Mesenchymal stem cell (in vitro differentiated cells and primary cell): ENCODE results near the gene TDP2.
A peak's percentile ranks its signal among the peaks of the same experiment; 100 is the strongest.

ENCODE experiments used
- DNase-seq: peaks from one replicate; pipeline ENCODE4 v3.0.0-alpha.2; 2013
- H2AFZ ChIP-seq: one replicate; pipeline ENCODE4 v1.6.1; 2013; ENCODE audit warnings: low read depth, mild to moderate bottlenecking, control low read depth, inconsistent platforms, low read length, moderate library complexity
- H2AK5ac ChIP-seq: 2 replicates; pipeline ENCODE4 v1.6.1; 2013; ENCODE audit warnings: low read length, moderate library complexity, mild to moderate bottlenecking, inconsistent platforms; ENCODE audit not compliant: severe bottlenecking
- H2BK120ac ChIP-seq: one replicate; pipeline ENCODE4 v1.6.1; 2013; ENCODE audit warnings: low read depth, mild to moderate bottlenecking, inconsistent platforms, low read length, moderate library complexity
- H2BK12ac ChIP-seq, 2 experiments: one replicate each; pipeline ENCODE4 v1.6.1; 2013; ENCODE audit warnings: inconsistent platforms in 2 of 2, low read length in 2 of 2, mild to moderate bottlenecking in 2 of 2, moderate library complexity in 2 of 2, control low read depth in 1 of 2
- H2BK15ac ChIP-seq: one replicate; pipeline ENCODE4 v1.6.1; 2013; ENCODE audit warnings: mild to moderate bottlenecking, low read depth, inconsistent platforms; ENCODE audit not compliant: poor library complexity, severe bottlenecking
- H2BK5ac ChIP-seq: 2 replicates; pipeline ENCODE4 v1.6.1; 2013; ENCODE audit warnings: low read depth, mild to moderate bottlenecking, low read length, control low read depth, inconsistent platforms; ENCODE audit not compliant: poor library complexity, severe bottlenecking
- H3K14ac ChIP-seq, 2 experiments: one replicate each; pipeline ENCODE4 v1.6.1; 2013; ENCODE audit warnings: inconsistent platforms in 2 of 2, low read length in 2 of 2, control low read depth in 1 of 2, mild to moderate bottlenecking in 1 of 2, moderate library complexity in 1 of 2
- H3K18ac ChIP-seq, 2 experiments: one replicate each; pipeline ENCODE4 v1.6.1; 2013; ENCODE audit warnings: inconsistent platforms in 2 of 2, low read length in 2 of 2, control low read depth in 1 of 2, low read depth in 1 of 2, mild to moderate bottlenecking in 1 of 2
- H3K23ac ChIP-seq, 2 experiments: one replicate each; pipeline ENCODE4 v1.6.1; 2013; ENCODE audit warnings: inconsistent platforms in 2 of 2, low read length in 2 of 2, mild to moderate bottlenecking in 2 of 2, moderate library complexity in 2 of 2, control low read depth in 1 of 2
- H3K27ac ChIP-seq: 2 replicates; pipeline ENCODE4 v1.5.1; 2013; ENCODE audit warnings: mild to moderate bottlenecking, moderate library complexity, low read length, control low read depth, inconsistent platforms; ENCODE audit not compliant: poor library complexity, severe bottlenecking
- H3K27me3 ChIP-seq, 2 experiments: 2 replicates each; pipeline versions ENCODE4 v1.6.1 to v1.7.0; 2013; ENCODE audit warnings: low read length in 2 of 2, mild to moderate bottlenecking in 2 of 2, moderate library complexity in 2 of 2, control low read depth in 1 of 2, inconsistent platforms in 1 of 2; ENCODE audit not compliant: control insufficient read depth in 1 of 2, insufficient read depth in 1 of 2
- H3K36me3 ChIP-seq, 2 experiments: 2 replicates each; pipeline versions ENCODE4 v1.6.1 to v1.7.0; 2013; ENCODE audit warnings: low read length in 2 of 2, control low read depth in 1 of 2, inconsistent platforms in 1 of 2, low read depth in 1 of 2, mild to moderate bottlenecking in 1 of 2; ENCODE audit not compliant: insufficient read depth in 2 of 2, control insufficient read depth in 1 of 2
- H3K4ac ChIP-seq, 2 experiments: one replicate each; pipeline ENCODE4 v1.6.1; 2013; ENCODE audit warnings: inconsistent platforms in 2 of 2, low read length in 2 of 2, mild to moderate bottlenecking in 2 of 2, moderate library complexity in 2 of 2, control low read depth in 1 of 2, low read depth in 1 of 2
- H3K4me1 ChIP-seq: 2 replicates; pipeline ENCODE4 v1.6.1; 2013; ENCODE audit warnings: low read depth, low read length, control low read depth; ENCODE audit not compliant: control insufficient read depth, insufficient read depth
- H3K4me2 ChIP-seq: 2 replicates; pipeline ENCODE4 v1.6.1; 2013; ENCODE audit warnings: low read length, mild to moderate bottlenecking, inconsistent platforms; ENCODE audit not compliant: poor library complexity, severe bottlenecking
- H3K4me3 ChIP-seq, 2 experiments: 2 replicates each; pipeline versions ENCODE4 v1.5.1 to v1.7.0; 2013; ENCODE audit warnings: low read length in 2 of 2, mild to moderate bottlenecking in 2 of 2, control low read depth in 1 of 2, low read depth in 1 of 2; ENCODE audit not compliant: insufficient read depth in 1 of 2
- H3K79me1 ChIP-seq: replicated peaks from 2 replicates; pipeline ENCODE4 v1.6.1; 2013; ENCODE audit warnings: mild to moderate bottlenecking, control low read depth, low read length, inconsistent platforms; ENCODE audit not compliant: poor library complexity, severe bottlenecking
- H3K9ac ChIP-seq: 2 replicates; pipeline ENCODE4 v1.7.0; 2013; ENCODE audit warnings: mild to moderate bottlenecking, low read length, moderate library complexity
- H3K9me3 ChIP-seq: 2 replicates; pipeline ENCODE4 v1.7.0; 2013; ENCODE audit warnings: mild to moderate bottlenecking, low read length; ENCODE audit not compliant: control insufficient read depth
- H4K8ac ChIP-seq: one replicate; pipeline ENCODE4 v1.6.1; 2013; ENCODE audit warnings: inconsistent platforms, mild to moderate bottlenecking, low read length, moderate library complexity
- H4K91ac ChIP-seq: one replicate; pipeline ENCODE4 v1.6.1; 2013; ENCODE audit warnings: mild to moderate bottlenecking, low read length, inconsistent platforms
- WGBS: methylation state at CpG from one replicate; pipeline ENCODE4 v1.1.7; 2013; ENCODE audit warnings: mixed read lengths; 5-methylcytosine and 5-hydroxymethylcytosine counted together

Gene TDP2

DNA sequence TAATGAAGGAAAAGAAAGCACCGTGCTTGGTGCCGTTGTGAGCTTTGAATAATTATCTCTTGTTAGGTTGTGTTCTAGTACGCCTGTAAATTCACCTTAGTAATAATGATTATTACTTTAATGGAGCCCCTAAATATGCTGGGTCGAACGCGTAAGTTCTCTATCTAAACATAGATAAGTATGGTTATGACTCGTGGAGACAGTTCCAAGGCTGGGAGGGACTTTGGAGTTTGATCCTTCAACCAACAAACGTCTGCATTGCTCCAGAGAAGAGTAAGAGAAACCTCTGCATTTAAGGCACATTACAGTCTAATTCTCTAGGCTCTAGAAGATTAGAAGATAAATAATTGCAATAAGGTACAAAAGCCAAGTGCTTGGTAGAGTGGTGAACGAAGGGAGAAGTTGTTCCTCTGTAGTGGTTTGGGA lies 692 bp upstream of the TDP2 start:
- WGBS = 41% methylated on average over 2 of the region's 9 CpGs
- Histone ChIP-seq H3K4me3 (peak overlapping the region; percentile 93 to 98), H3K36me3 (peaks cover 5 to 29% of the 10 kb centered on the region in 2 experiments), H4K91ac (no peak overlapping the region), H3K27ac (peak overlapping the region; percentile 90), H3K4me1 (peaks cover 5% of the 10 kb centered on the region), H2BK120ac (no peak overlapping the region), H3K9me3 (peaks cover 7% of the 10 kb centered on the region), H3K27me3 (no peaks in the 10 kb centered on the region), H3K14ac (no peak overlapping the region), H3K18ac (peak overlapping the region; percentile 23 to 96), H2AFZ (peak overlapping the region; percentile 72), H3K79me1 (peaks cover 20% of the 10 kb centered on the region), H3K4me2 (peak overlapping the region; percentile 45), H3K9ac (peak overlapping the region; percentile 96), H2BK5ac (peak overlapping the region; percentile 71), H4K8ac (no peak overlapping the region), H2AK5ac (no peak overlapping the region), H3K4ac (peak overlapping the region in 1 of 2 experiments; percentile 88), H3K23ac (no peak overlapping the region), H2BK12ac (no peak overlapping the region), H2BK15ac (no peak overlapping the region)
- DNase-seq = no peak

DNA sequence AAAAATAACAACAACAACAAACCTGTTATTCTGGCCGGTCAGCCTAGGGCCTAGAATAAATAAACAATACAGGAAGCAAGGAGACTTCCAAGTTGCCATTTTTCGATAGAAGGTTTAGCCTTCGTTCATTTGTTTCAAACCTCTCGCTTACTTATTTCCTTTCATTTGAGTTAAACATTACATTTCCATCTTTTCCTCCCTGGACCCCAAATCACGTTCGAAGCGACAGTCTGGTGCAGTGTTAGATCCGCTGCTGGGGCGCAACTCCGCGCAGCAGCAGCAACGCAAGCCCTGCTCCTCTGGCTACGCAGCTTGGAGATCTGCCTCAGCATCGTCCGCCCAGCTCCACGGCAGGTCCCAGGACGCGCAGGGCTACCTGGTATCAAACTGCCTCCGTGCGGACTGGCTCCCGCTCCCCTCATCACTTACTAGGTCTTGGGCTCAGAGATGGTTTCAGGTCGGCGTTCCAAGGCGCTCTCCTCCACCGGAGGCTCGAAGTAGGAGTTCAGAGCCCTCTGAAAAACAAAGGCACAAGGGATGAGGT lies 530 bp downstream of the TDP2 start:
- Histone ChIP-seq H4K8ac (peak overlapping the region; percentile 98), H2BK15ac (peak overlapping the region; percentile 41), H3K14ac (peak overlapping the region in 1 of 2 experiments; percentile 96), H2BK5ac (no peak overlapping the region), H3K27ac (peak overlapping the region; percentile 91), H3K9ac (peak overlapping the region; percentile 96), H3K79me1 (peaks cover 22% of the 10 kb centered on the region), H2AK5ac (no peak overlapping the region), H3K4me3 (peak overlapping the region; percentile 93 to 98), H3K4ac (peak overlapping the region; percentile 75 to 94), H4K91ac (peak overlapping the region; percentile 30), H3K4me2 (peak overlapping the region; percentile 86), H3K27me3 (no peaks in the 10 kb centered on the region), H3K18ac (peak overlapping the region; percentile 93 to 96), H3K9me3 (peaks cover 7% of the 10 kb centered on the region), H3K36me3 (peaks cover 6 to 39% of the 10 kb centered on the region in 2 experiments), H2BK12ac (peak overlapping the region in 1 of 2 experiments; percentile 70), H3K4me1 (peaks cover 7% of the 10 kb centered on the region), H2AFZ (peak overlapping the region; percentile 97), H2BK120ac (no peak overlapping the region), H3K23ac (peak overlapping the region in 1 of 2 experiments; percentile 92)
- peak; percentile 54 for DNase-seq
- under 1% methylated on average over 26 of the region's 26 CpGs for WGBS

DNA sequence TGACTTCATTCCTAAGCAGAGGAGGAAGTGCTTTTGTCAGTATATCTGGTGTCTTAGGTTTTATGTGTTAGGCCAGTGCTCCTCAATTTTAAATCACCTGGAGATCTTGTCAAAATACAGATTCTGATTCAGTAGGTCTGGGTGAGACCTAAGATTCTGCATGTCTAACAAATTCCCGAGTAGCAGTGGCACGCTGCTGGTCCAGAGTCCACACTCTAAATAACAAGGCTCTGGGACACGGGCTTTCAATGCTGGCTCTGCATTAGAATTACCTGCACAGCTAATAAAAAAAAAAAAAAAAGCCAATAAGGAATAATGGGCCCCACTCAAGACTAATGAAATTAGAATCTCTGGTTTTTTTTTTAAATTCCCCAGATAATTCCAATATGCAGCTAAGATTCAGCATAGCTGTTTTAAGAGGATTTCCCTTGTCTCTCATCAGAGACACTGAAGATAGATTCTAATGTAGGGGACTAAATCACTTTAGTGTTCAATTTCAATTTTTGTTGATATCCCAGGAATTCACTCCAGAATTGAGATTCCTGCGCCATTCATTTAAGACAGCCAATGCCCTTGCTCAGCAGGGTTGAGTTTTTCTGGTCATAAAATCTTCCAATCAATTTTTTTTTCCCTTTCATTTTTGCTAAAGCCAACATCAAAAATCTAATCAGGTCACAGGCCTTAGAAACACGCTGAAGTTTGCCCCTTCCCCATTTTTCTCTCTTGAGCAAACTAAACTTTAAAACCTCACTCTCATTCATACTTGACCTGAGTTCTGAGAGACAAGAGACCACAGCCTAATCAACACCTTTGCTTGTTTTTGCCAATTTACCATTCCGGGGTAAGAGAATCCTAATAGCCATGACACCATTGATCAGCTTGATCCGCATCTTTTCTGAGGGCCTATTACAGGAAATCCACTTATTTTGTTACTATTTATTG lies 2.4 kb downstream of the TDP2 start:
- DNase-seq = no peak
- Histone ChIP-seq H3K18ac (no peak overlapping the region), H3K9me3 (no peaks in the 10 kb centered on the region), H3K79me1 (peaks cover 25% of the 10 kb centered on the region), H3K23ac (no peak overlapping the region), H2AK5ac (no peak overlapping the region), H3K36me3 (peaks cover 6 to 47% of the 10 kb centered on the region in 2 experiments), H3K9ac (peak overlapping the region; percentile 96), H3K27me3 (no peaks in the 10 kb centered on the region), H3K27ac (no peak overlapping the region), H3K4me3 (peak overlapping the region in 1 of 2 experiments; percentile 98), H3K14ac (no peak overlapping the region), H3K4me1 (peaks cover 7% of the 10 kb centered on the region), H2BK120ac (no peak overlapping the region), H3K4me2 (no peak overlapping the region), H4K91ac (no peak overlapping the region), H3K4ac (no peak overlapping the region), H2BK12ac (no peak overlapping the region), H2BK5ac (no peak overlapping the region), H2BK15ac (no peak overlapping the region), H4K8ac (no peak overlapping the region), H2AFZ (no peak overlapping the region)
- WGBS = 97% methylated on average over 6 of the region's 7 CpGs

DNA sequence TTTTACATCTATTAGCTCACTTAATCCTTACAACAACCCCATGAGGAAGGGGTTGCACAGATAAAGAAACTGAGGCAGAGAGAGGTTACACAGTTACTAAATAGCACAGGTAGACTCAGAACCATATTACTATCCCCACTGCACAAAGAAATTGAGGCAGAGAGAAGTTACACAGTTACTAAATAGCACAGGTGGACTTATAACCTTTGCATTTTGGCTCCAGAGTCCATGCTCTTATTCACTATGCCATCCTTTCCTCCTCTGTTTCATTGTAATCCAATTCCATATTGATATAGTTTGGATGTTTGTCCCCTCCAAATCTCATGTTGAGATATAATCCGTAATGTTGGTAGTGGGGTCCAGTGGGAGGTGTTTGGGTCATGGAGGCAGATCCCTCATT lies 3.5 kb downstream of the TDP2 start:
- peaks cover 6 to 52% of the 10 kb centered on the region in 2 experiments for H3K36me3 ChIP-seq
- no peak overlapping the region for H4K91ac ChIP-seq
- no peak overlapping the region for H2BK120ac ChIP-seq
- peaks cover 7% of the 10 kb centered on the region for H3K4me1 ChIP-seq
- no peak overlapping the region for H3K4me3 ChIP-seq
- peaks cover 30% of the 10 kb centered on the region for H3K79me1 ChIP-seq
- H2BK5ac ChIP-seq = no peak overlapping the region
- no peaks in the 10 kb centered on the region for H3K9me3 ChIP-seq
- no peak overlapping the region for H4K8ac ChIP-seq
- H2BK15ac ChIP-seq = no peak overlapping the region
- no peak overlapping the region for H3K27ac ChIP-seq
- no peak overlapping the region for H3K14ac ChIP-seq
- H2BK12ac ChIP-seq = no peak overlapping the region
- H3K18ac ChIP-seq = no peak overlapping the region
- H2AFZ ChIP-seq = no peak overlapping the region
- no peaks in the 10 kb centered on the region for H3K27me3 ChIP-seq
- 100% methylated on average over 1 of the region's 1 CpG for WGBS
- no peak overlapping the region for H2AK5ac ChIP-seq
- DNase-seq = no peak
- H3K4ac ChIP-seq = no peak overlapping the region
- no peak overlapping the region for H3K9ac ChIP-seq
- no peak overlapping the region for H3K23ac ChIP-seq
- H3K4me2 ChIP-seq = no peak overlapping the region
